Subcutaneous adipose tissue (tissue), 4 donors: Measurements from ENCODE around the gene TNS3. TPM values are rescaled to one million over a fixed set of nuclear protein-coding genes. Genes with fewer than 3 reads are reported as not detected.

ENCODE experiments used
- total RNA-seq, 4 donors: library from RNA; depleted of rRNA; stranded (reverse); fragments of >200 nt; gene quantifications; one replicate each; pipeline ENCODE4 v1.1.0, GENCODE V29; 2016
- TF ChIP-seq, protein P1 (sequence below): fragments of 450-650 bp; IDR thresholded peaks from one replicate; pipeline ENCODE4 v1.5.1; 2016; ENCODE audit warnings: low read depth, mild to moderate bottlenecking, control low read depth, antibody characterized with exemption, moderate library complexity

The TNS3 gene
- total RNA-seq, 4 donors from 2014 or later: 104 to 137 (median 110) TPM

DNA sequence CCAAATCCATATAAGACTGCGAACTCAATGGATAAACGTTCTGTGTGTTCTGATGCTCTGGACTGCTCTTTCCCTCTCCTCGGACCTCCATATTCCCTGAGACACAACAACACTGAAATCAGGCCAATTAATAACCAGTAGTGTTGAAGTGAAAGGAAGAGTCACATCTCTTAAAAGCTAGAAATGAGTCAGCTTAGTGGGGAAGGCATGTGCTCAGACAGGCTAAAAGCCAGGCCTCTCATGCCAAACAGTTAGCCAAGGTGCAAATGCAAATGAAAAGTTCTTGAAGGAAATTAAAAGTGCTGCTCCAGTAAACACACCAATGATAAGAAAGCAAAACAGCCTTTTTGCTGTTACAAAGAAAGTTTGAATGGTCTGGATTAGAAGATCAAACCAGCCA, 29.3 kb downstream of the TNS3 start:
- TF ChIP-seq, protein P1, sequence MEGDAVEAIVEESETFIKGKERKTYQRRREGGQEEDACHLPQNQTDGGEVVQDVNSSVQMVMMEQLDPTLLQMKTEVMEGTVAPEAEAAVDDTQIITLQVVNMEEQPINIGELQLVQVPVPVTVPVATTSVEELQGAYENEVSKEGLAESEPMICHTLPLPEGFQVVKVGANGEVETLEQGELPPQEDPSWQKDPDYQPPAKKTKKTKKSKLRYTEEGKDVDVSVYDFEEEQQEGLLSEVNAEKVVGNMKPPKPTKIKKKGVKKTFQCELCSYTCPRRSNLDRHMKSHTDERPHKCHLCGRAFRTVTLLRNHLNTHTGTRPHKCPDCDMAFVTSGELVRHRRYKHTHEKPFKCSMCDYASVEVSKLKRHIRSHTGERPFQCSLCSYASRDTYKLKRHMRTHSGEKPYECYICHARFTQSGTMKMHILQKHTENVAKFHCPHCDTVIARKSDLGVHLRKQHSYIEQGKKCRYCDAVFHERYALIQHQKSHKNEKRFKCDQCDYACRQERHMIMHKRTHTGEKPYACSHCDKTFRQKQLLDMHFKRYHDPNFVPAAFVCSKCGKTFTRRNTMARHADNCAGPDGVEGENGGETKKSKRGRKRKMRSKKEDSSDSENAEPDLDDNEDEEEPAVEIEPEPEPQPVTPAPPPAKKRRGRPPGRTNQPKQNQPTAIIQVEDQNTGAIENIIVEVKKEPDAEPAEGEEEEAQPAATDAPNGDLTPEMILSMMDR: no peak

DNA sequence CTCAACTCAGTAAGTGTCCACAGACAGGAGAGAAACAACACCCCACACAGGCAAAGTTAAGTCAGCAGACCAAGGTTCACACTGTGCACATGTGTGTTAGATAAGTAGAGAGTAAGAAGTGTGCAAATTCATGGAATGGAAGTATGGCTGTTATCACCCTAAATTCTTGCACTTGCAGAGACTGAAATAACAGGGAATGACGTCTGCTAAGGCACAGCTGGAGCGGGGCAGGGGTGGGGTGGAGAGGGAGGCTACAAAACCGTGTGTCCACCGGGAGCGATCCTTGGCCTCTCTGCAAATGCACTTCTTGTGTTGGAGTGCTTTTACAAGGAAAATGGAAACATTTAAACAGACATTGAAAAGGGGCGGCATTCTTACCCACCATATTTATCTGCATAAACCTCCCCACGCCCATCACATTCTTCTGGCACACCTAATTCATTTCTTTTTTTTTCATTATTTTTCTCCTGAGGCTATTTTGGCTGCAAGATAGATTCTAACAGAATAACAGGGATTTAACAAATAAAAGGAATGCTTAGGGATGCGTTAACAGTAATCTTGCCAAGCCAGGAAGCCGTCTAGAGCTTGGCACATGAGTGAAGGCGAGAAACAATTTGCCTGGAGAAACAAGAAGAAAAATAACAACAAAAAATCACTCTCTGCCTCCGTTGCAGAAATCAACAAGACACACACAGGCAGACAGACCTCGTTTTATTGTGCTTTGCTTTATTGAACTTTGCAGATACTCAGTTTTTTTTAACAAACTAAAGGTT, 30.1 kb downstream of the TNS3 start:
- TF ChIP-seq, protein P1: no peak

DNA sequence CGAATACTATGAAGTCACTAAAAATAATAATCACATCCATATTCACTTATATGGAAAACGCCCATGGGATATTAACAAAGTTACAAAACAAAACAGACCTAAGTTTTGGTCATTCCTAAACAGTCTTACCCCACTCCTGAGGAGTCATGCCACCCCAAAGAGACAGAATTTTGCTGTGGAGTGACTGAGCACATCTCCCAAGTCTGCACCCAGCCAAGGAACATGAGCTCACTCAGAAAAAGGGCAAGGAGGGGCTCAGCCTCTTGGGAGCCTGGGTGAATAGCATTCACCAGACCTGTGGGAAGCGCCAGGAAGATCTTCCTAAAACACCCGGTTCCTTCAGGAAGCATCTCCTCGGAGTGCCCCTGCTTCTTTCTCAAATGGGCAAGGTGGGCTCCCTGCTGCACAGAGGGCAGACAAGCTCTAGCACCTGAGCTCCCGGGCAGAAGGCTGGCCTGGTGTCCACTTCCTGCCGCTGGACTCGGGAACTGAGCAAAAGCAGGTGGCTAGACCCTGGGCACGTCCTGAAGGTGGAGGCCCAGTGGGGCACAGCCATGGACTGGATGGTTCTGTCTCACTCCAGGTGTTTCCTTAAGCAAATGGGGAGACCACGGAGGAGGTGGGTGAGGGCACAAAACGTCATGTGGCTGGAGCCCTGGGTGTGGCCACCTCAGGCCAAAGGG, 31.0 kb downstream of the TNS3 start:
- TF ChIP-seq, protein P1: no peak

DNA sequence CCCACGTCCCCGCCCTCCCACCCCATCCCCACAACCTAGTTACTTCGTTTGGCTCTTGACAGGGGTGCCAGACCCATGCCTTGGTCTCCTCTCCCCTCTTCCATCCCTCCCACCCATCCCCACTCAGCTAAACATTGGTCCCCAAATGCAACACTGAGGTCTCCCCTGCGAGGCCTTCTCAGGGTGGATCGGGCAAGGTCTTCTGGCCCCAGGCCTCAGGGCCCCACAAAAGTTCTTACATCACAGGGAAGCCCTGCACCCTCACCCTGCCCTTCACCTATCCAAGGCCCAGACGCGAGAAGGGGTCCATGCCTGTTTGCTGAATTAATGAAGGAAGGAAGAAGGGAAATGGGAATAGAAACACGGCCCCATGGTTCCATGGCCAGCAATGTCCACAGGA, 32.0 kb downstream of the TNS3 start:
- TF ChIP-seq, protein P1: no peak

DNA sequence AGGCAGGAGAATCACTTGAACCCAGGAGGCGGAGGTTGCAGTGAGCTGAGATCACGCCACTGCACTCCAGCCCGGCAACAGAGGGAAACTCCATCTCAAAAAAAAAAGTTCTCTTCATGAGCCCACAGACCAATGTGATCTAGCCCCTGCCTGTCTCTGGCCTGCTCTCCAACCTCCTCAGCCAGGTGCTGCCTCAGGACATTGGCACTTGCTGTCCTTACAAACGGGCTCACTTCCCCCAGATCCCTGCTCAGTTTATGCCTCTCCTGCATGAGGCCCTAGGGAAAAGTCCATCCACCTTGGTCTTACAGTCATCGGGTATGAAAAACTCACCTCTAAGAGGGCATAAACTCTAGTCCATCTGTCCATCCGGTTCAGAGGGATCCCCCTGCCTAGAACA, 32.5 kb downstream of the TNS3 start:
- TF ChIP-seq, protein P1: no peak

DNA sequence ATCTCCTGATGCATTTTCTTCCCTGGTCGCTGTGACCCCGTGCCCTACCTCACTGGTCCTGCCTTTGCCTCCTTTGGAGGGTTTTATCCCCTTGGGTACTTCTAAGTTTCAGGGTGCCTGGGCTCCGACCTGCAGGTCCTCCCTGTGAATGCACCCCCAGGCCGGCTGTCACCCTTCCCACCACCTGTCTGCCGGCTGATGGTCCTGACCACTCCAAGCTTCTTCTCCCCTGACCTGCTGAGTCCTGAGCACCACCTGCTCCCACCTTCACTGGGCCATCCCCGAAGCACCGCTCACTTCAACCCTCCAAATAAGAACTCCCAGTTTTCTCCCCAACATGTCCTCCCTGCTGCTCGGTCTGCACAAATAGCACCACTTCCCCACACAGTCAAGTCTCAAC, 33.4 kb downstream of the TNS3 start:
- TF ChIP-seq, protein P1: no peak

DNA sequence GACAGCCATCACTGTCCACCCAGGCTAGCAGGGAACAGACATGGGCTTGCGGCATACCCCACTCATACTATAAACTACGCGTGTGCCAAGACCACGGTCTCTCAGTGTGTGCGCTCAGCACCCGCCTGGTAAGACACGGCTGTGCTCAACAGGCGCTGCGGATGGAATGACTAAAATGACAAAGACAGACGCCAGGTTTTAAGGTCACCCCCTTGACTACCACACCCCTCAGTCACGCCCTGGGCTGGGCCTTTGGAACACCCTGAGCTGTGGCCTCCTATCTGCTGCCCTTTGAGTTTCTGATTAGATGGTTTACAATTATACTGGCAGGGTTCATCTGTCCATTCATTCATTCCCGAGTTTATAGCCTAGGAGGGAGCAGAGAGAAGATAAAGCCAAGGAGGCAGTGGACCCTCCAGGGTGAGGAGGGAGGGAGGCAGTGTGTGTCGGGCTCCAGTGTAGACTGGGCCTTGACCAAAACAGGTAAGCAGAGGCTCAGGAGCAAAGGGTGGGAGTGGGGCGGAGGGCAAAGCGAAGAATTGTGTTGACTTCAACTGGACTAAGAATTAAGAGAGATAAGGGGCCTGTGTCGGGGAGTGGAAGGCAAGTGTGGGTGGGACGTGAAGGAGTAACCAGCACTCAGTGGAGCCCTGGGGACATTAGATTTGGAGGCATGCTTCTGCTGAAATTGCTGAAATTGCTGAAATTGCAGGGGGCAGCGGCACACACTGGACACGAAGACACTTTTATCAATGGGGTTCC, 35.0 kb downstream of the TNS3 start:
- TF ChIP-seq, protein P1: no peak
